Liver (tissue), 9 donors: Measurements from ENCODE around the gene DSCAML1. TPM values are rescaled to one million over a fixed set of nuclear protein-coding genes. Genes with fewer than 3 reads are reported as not detected.

Experiments used
- DNase-seq: peaks from one replicate; pipeline ENCODE4 v3.0.0-alpha.2; 2017; ENCODE audit warnings: low spot score
- H3K27ac ChIP-seq, 2 donors: one replicate each; pipeline ENCODE4 v1.7.0; 2013; ENCODE audit warnings: inconsistent platforms in 2 of 2, low read length in 2 of 2, control low read depth in 1 of 2, low read depth in 1 of 2, mild to moderate bottlenecking in 1 of 2
- H3K27me3 ChIP-seq, 4 donors: one replicate each; pipeline versions ENCODE4 v1.6.1 to v1.7.0; 2013; ENCODE audit warnings: low read length in 3 of 4, inconsistent platforms in 1 of 4, mild to moderate bottlenecking in 1 of 4, moderate library complexity in 1 of 4; ENCODE audit not compliant: control insufficient read depth in 4 of 4, insufficient read depth in 4 of 4
- H3K36me3 ChIP-seq, 4 donors: one replicate each; pipeline versions ENCODE4 v1.6.1 to v1.7.0; 2013; ENCODE audit warnings: low read length in 3 of 4, mild to moderate bottlenecking in 3 of 4, low read depth in 1 of 4, moderate library complexity in 1 of 4; ENCODE audit not compliant: control insufficient read depth in 4 of 4, insufficient read depth in 3 of 4
- H3K4me1 ChIP-seq, 4 donors: one replicate each; pipeline versions ENCODE4 v1.6.1 to v1.7.0; 2013; ENCODE audit warnings: low read length in 3 of 4, mild to moderate bottlenecking in 3 of 4, moderate library complexity in 1 of 4; ENCODE audit not compliant: control insufficient read depth in 4 of 4, insufficient read depth in 4 of 4
- H3K4me3 ChIP-seq, 3 donors: one replicate each; pipeline versions ENCODE4 v1.6.1 to v1.7.0; 2013; ENCODE audit warnings: low read length in 3 of 3, control low read depth in 1 of 3, low read depth in 1 of 3, mild to moderate bottlenecking in 1 of 3
- H3K9ac ChIP-seq, 2 donors: one replicate each; pipeline ENCODE4 v1.7.0; 2013; ENCODE audit warnings: low read length in 2 of 2, mild to moderate bottlenecking in 2 of 2, moderate library complexity in 2 of 2, control low read depth in 1 of 2, low read depth in 1 of 2
- H3K9me3 ChIP-seq, 4 donors: one replicate each; pipeline versions ENCODE4 v1.6.1 to v1.7.0; 2013; ENCODE audit warnings: low read length in 3 of 4; ENCODE audit not compliant: control insufficient read depth in 4 of 4
- ATF3 ChIP-seq: IDR thresholded peaks from 2 replicates; pipeline ENCODE4 v1.6.1; 2016; ENCODE audit warnings: antibody characterized with exemption
- CTCF ChIP-seq: fragments of 150-350 bp; IDR thresholded peaks from 2 replicates; pipeline ENCODE4 v1.5.1; 2017; ENCODE audit warnings: improper control_type of control experiment, low read depth, low read length; ENCODE audit not compliant: missing input control
- EGR1 ChIP-seq, 2 donors: IDR thresholded peaks; 2 replicates each; pipeline ENCODE4 v1.6.1; 2016 to 2018; ENCODE audit warnings: antibody characterized with exemption in 2 of 2, low read depth in 2 of 2
- FOXA1 ChIP-seq: IDR thresholded peaks from 2 replicates; pipeline ENCODE4 v1.6.1; 2016; ENCODE audit warnings: antibody characterized with exemption
- FOXA2 ChIP-seq: IDR thresholded peaks from 2 replicates; pipeline ENCODE4 v1.6.1; 2016; ENCODE audit warnings: antibody characterized with exemption
- GABPA ChIP-seq, 2 donors: IDR thresholded peaks in 1 of 2; conservative IDR thresholded peaks in 1 of 2; 2 replicates each; pipeline ENCODE4 v1.6.1; 2016; ENCODE audit warnings: antibody characterized with exemption in 2 of 2, mild to moderate bottlenecking in 1 of 2, moderate library complexity in 1 of 2
- HNF4A ChIP-seq, 2 donors: conservative IDR thresholded peaks; 2 replicates each; pipeline ENCODE4 v1.6.1; 2016; ENCODE audit warnings: antibody characterized with exemption in 2 of 2, mild to moderate bottlenecking in 2 of 2
- HNF4G ChIP-seq: IDR thresholded peaks from 2 replicates; pipeline ENCODE4 v1.6.1; 2016; ENCODE audit warnings: antibody characterized with exemption
- JUND ChIP-seq, 2 donors: IDR thresholded peaks; 2 replicates each; pipeline ENCODE4 v1.6.1; 2016; ENCODE audit warnings: antibody characterized with exemption in 2 of 2
- MAX ChIP-seq: IDR thresholded peaks from 2 replicates; pipeline ENCODE4 v1.6.1; 2016; ENCODE audit warnings: antibody characterized with exemption
- NR2F2 ChIP-seq: IDR thresholded peaks from 2 replicates; pipeline ENCODE4 v1.6.1; 2016; ENCODE audit warnings: antibody characterized with exemption
- RAD21 ChIP-seq, 2 donors: IDR thresholded peaks; 2 replicates each; pipeline ENCODE4 v1.6.1; 2016; ENCODE audit warnings: antibody characterized with exemption in 2 of 2, mild to moderate bottlenecking in 2 of 2
- REST ChIP-seq: IDR thresholded peaks from 2 replicates; pipeline ENCODE4 v1.6.1; 2016; ENCODE audit warnings: antibody characterized with exemption, mild to moderate bottlenecking
- RXRA ChIP-seq, 2 donors: IDR thresholded peaks; 2 replicates each; pipeline ENCODE4 v1.6.1; 2017 to 2018; ENCODE audit warnings: antibody characterized with exemption in 2 of 2, mild to moderate bottlenecking in 1 of 2
- SP1 ChIP-seq: IDR thresholded peaks from 2 replicates; pipeline ENCODE4 v1.6.1; 2018; ENCODE audit warnings: antibody characterized with exemption, mild to moderate bottlenecking
- TAF1 ChIP-seq: conservative IDR thresholded peaks from 2 replicates; pipeline ENCODE4 v1.6.1; 2016; ENCODE audit warnings: antibody characterized with exemption, mild to moderate bottlenecking
- YY1 ChIP-seq: IDR thresholded peaks from 2 replicates; pipeline ENCODE4 v1.6.1; 2016; ENCODE audit warnings: antibody characterized with exemption, mild to moderate bottlenecking
- ZBTB33 ChIP-seq: IDR thresholded peaks from 2 replicates; pipeline ENCODE4 v1.6.1; 2016; ENCODE audit warnings: antibody characterized with exemption
- WGBS: extraction: QIAGEN DNeasy Blood & Tissue Kit; methylation state at CpG from one replicate; pipeline ENCODE4 v1.1.7; 2013; 5-methylcytosine and 5-hydroxymethylcytosine counted together
- polyA plus RNA-seq, 2 donors: library from polyadenylated mRNA; stranded (reverse) in 1 of 2; unstranded in 1 of 2; fragments of 200-250 nt in 1 of 2; fragments of >200 nt in 1 of 2; fragmentation: Nextera tagmentation in 1 of 2; extraction: Ambion mirVana in 1 of 2; gene quantifications; one replicate each; pipeline versions ENCODE4 v1.2.1 to v1.2.3, GENCODE V29; 2013 to 2015
- total RNA-seq, 2 donors: library from RNA; depleted of rRNA; stranded (reverse); fragments of >200 nt; gene quantifications; one replicate each; pipeline ENCODE4 v1.2.3, GENCODE V29; 2014
- donor health status: healthy.
- donor health status: healthy.
- donor health status: healthy.
- donor health status: healthy.
- donor health status: healthy.

DSCAML1 gene
- total and polyA plus RNA-seq, 4 donors, result 0.07 to 0.42 (median 0.20) TPM

- Histone ChIP-seq H3K9me3 (no peaks in the 10 kb centered on the region), H3K4me1 (peaks cover 0 to 11% (median 4%) of the 10 kb centered on the region in 4 donors), H3K4me3 (no peak overlapping the region), H3K36me3 (no peaks in the 10 kb centered on the region), H3K27me3 (no peaks in the 10 kb centered on the region), H3K27ac (no peak overlapping the region), H3K9ac (no peak overlapping the region)
- peak; percentile 33 for DNase-seq
- no peak for TF ChIP-seq FOXA1
- no peak for TF ChIP-seq GABPA (IDR thresholded peaks at IDR 0.05 in 1 of 2, conservative IDR thresholded peaks at IDR 0.05 in 1 of 2)
- no peak for TF ChIP-seq CTCF
- no peak for TF ChIP-seq RXRA (IDR thresholded peaks at IDR 0.05)
- TF ChIP-seq RAD21 (IDR thresholded peaks at IDR 0.05), result no peak
- no peak for TF ChIP-seq TAF1
- TF ChIP-seq ATF3, result no peak
- TF ChIP-seq SP1, result no peak
- no peak for TF ChIP-seq YY1
- TF ChIP-seq REST, result no peak
- no peak for TF ChIP-seq HNF4G
- no peak for TF ChIP-seq JUND (IDR thresholded peaks at IDR 0.05)
- no peak for TF ChIP-seq MAX
- no peak for TF ChIP-seq NR2F2
- no peak for TF ChIP-seq EGR1 (IDR thresholded peaks at IDR 0.05; ENCODE audit: low read depth in 2 of 2)
- no peak for TF ChIP-seq ZBTB33
- no peak for TF ChIP-seq FOXA2
- TF ChIP-seq HNF4A (conservative IDR thresholded peaks at IDR 0.05), result no peak
- 65% methylated on average over 16 of the region's 16 CpGs for WGBS
Measured at GRCh38 chr11:117828611-117829368, 31.8 kb upstream of the DSCAML1 start.
